ENCODE data around the gene ARF4.
A peak's percentile ranks its signal among the peaks of the same experiment; 100 is the strongest.

Gene ARF4

GRCh38 chr3:57575966-57576626 lies 21.0 kb downstream of the ARF4 start:
- DNase-seq: no peak

- DNase-seq: no peak
Observed at GRCh38 chr3:57572096-57572495, 25.0 kb downstream of the ARF4 start.

GRCh38 chr3:57570878-57571277 lies 26.3 kb downstream of the ARF4 start:
- no peak for DNase-seq

GRCh38 chr3:57569859-57570450 lies 27.2 kb downstream of the ARF4 start:
- no peak for DNase-seq

GRCh38 chr3:57559526-57559925 lies 37.6 kb downstream of the ARF4 start:
- DNase-seq: no peak

GRCh38 chr3:57557085-57557537 lies 40.0 kb downstream of the ARF4 start:
- peak; percentile 29 for DNase-seq

- peak; percentile 49 for DNase-seq
Observed at GRCh38 chr3:57556459-57557084, 40.6 kb downstream of the ARF4 start.

- DNase-seq: peak; percentile 90
Observed at GRCh38 chr3:57555738-57556458, 41.2 kb downstream of the ARF4 start, which contains the start of gene PDE12. PDE12 (plus strand) TSS chr3:57556274; CDS start chr3:57556380, 106 bp downstream.

- DNase-seq: peak; percentile 6
Observed at GRCh38 chr3:57555306-57555705, 41.8 kb downstream of the ARF4 start.

- DNase-seq: peak; percentile 96
Observed at GRCh38 chr3:57546616-57547015, 50.5 kb downstream of the ARF4 start.

- no peak for DNase-seq
Observed at GRCh38 chr3:57545636-57546268, 51.4 kb downstream of the ARF4 start.

- peak; percentile 52 for DNase-seq
Observed at GRCh38 chr3:57544181-57545125, 52.7 kb downstream of the ARF4 start, which contains the start of gene DNAH12. DNAH12 (minus strand) TSS chr3:57544344; CDS start chr3:57542870, 1,474 bp downstream.

GRCh38 chr3:57538465-57538864 lies 58.7 kb downstream of the ARF4 start:
- DNase-seq: no peak

- no peak for DNase-seq
Observed at GRCh38 chr3:57530071-57530608, 67.0 kb downstream of the ARF4 start.

Measured in NCI-H82 (cell line).